ENCODE measurements around the gene IFITM5. TPM values are rescaled to one million over a fixed set of nuclear protein-coding genes. Genes with fewer than 3 reads are reported as not detected.
"Not testable (repeated sequence)": the region's sequence is repeated elsewhere in the genome, so short reads cannot be mapped to it uniquely, and the experiment has no call there.

Gene IFITM5
- total RNA-seq, 1 donor from 2014 or later: not detected

DNA sequence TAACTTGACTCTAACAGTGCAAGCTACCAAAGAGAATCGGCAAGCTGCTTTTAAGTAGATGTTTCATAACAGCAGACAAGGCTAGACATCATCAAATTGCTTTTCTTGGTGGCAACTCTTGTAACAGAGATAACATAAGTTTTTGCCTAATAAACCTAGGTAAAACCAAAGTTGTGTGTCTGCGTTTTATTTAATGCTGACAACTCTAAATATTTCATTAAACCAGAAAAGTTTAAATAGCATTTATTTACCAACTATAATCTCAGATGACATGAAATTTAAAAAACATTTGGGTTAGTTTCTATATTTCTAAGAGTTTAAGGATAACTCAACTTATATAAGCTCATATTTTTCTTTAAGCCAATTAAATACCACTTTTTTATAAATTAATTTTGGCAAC is 40.6 kb upstream of the IFITM5 start:
- H3K4me1 ChIP-seq: peaks cover 22% of the 10 kb centered on the region
- DNase-seq (no peak), ATAC-seq (no peak)
- no peaks in the 10 kb centered on the region for H3K27me3 ChIP-seq
- no peaks in the 10 kb centered on the region for H3K36me3 ChIP-seq
- TF ChIP-seq, protein P1, sequence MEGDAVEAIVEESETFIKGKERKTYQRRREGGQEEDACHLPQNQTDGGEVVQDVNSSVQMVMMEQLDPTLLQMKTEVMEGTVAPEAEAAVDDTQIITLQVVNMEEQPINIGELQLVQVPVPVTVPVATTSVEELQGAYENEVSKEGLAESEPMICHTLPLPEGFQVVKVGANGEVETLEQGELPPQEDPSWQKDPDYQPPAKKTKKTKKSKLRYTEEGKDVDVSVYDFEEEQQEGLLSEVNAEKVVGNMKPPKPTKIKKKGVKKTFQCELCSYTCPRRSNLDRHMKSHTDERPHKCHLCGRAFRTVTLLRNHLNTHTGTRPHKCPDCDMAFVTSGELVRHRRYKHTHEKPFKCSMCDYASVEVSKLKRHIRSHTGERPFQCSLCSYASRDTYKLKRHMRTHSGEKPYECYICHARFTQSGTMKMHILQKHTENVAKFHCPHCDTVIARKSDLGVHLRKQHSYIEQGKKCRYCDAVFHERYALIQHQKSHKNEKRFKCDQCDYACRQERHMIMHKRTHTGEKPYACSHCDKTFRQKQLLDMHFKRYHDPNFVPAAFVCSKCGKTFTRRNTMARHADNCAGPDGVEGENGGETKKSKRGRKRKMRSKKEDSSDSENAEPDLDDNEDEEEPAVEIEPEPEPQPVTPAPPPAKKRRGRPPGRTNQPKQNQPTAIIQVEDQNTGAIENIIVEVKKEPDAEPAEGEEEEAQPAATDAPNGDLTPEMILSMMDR (IDR thresholded peaks at IDR 0.05): no peak
- intact Hi-C loops (cut with DNase I): no loop called here
- H3K27ac ChIP-seq: no peak overlapping the region
- no peak overlapping the region for H3K4me3 ChIP-seq
- H3K9me3 ChIP-seq: no peaks in the 10 kb centered on the region

DNA sequence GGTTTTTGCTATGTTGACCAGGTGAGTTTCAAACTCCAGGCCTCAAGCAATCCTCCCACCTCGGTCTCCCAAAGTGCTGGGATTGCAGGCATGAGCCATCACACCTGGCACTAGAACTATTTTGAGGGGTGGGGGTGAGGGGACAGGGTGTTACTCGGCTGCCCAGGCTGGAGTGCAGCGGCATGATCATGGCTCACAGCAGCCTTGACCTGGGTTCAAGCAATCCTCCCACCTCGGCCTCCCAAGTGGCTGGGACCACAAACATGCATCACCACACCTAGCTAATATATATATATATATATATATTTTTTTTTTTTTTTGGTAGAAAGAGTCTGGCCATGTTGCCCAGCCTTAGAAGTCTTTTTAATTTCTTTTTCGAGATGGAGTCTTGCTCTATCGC is 38.4 kb upstream of the IFITM5 start:
- Histone ChIP-seq H3K27ac (no peak overlapping the region), H3K27me3 (no peaks in the 10 kb centered on the region), H3K36me3 (no peaks in the 10 kb centered on the region), H3K4me3 (no peak overlapping the region), H3K9me3 (no peaks in the 10 kb centered on the region), H3K4me1 (peaks cover 22% of the 10 kb centered on the region)
- TF ChIP-seq, protein P1 (IDR thresholded peaks at IDR 0.05): no peak
- DNase-seq (no peak), ATAC-seq (no peak)
- intact Hi-C loops (cut with DNase I): no loop called here

DNA sequence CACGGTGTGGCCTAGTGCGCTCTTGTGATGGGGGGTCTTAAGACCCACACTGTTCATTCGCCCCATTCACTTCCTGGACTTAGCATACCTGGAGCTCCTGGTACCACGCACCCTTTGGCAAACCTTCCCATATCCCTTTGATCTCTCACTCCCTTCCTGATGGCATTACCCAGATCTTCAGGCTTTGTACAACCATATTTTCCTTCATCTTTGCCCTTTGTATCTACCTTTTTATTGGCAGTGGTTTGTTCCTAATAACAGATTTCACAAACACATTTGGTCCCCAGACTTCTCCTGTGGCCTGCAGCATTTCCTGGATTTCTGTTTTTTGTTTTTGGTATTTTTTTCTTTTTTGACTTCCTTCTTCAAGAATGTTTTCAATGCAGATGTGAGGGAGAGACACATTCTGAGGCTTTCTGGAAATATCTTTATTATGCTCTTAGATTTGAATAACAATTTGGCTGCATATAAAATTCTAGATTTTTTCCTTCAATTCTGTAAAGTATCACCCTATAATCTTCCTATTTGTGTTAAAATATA is 37.4 kb upstream of the IFITM5 start:
- DNase-seq (no peak), ATAC-seq (no peak)
- Histone ChIP-seq H3K36me3 (no peaks in the 10 kb centered on the region), H3K4me1 (peaks cover 16% of the 10 kb centered on the region), H3K9me3 (no peaks in the 10 kb centered on the region), H3K27me3 (no peaks in the 10 kb centered on the region), H3K27ac (peak overlapping the region; percentile 73), H3K4me3 (no peak overlapping the region)
- TF ChIP-seq, protein P1 (IDR thresholded peaks at IDR 0.05): no peak
- intact Hi-C loops (cut with DNase I): no loop called here

DNA sequence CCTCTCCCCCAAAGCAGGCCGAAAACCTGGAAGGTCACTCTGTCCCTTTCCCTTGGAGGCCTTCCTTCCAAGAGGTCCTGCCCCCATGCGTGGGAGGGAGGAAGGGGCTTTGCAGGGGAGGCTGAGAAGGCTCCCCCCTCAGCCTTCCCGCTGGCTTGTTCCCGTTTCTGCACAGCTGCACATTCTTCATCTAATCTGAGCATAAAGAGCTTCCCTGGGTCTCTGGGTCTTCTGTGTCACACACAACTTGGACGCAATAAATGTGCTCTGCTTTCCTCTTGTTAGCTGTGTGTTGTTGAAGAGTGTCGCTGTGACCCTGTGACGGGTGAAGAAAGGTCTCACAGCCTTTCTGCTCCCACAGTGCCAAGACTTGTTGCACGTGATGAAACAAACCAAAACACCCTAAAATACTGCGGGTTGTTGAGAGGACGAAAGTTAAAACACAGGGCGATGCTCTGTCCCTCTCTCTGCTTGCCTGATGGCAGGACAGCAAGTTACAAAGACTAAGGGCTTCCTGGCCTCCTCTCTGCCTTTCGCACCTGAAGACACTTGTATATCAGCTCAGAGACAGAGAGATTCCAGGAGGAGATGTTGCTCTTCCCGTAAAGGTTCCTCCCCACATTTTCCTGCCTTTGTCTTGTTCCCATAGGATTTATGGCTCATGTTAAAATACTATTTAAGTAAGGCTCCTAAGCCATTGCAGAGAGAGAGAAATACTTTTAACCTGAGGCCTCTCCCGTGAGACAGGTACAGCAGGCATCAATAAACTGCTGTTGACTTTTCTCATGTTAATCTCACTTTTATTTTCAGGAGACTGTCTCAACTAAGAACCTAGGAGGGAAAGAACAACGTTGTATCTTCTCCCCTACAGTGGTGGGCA is 36.7 kb upstream of the IFITM5 start:
- TF ChIP-seq, protein P1 (IDR thresholded peaks at IDR 0.05): no peak
- ATAC-seq (peak; percentile 45), DNase-seq (no peak)
- no peaks in the 10 kb centered on the region for H3K36me3 ChIP-seq
- H3K4me3 ChIP-seq: no peak overlapping the region
- no peaks in the 10 kb centered on the region for H3K27me3 ChIP-seq
- H3K4me1 ChIP-seq: peaks cover 16% of the 10 kb centered on the region
- intact Hi-C loops (cut with DNase I): no loop called here
- H3K27ac ChIP-seq: peak overlapping the region; percentile 73
- no peaks in the 10 kb centered on the region for H3K9me3 ChIP-seq

DNA sequence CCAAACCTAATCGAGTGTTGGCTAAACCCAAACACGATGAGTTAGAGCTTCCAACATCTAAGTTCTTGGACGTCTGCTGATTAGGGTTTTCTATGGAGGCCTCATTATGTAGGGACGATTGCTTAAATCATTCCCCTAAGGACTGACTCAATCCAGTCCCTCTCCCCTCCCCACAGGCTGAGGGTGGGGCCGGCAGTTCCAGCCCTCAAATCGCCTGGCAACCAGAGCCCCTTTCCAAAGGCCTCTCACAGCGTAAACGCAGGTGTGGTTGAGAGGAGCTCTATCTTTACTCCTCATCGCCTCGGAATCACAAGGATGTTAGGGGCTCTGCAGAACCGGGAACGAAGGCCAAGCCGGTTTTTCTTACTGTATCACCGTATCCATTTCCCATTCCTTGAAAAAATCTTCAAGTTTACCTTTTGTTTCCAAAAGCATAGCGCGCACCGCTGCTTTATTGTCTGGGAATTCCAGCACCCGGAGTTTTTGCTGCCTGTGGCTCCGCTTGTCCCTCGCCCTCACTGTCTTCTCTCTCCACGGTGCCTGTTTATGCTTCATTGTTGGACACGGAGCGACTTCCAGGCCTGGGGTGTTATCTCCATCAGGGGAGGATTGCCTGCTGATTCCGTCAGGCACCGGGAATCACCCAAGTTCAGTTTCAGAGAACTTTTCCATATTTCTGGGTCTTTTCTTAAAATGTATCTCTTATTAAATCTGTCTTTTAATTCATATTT is 35.1 kb upstream of the IFITM5 start:
- ATAC-seq: peak; percentile 31
- no peak overlapping the region for H3K27ac ChIP-seq
- no peak for DNase-seq

DNA sequence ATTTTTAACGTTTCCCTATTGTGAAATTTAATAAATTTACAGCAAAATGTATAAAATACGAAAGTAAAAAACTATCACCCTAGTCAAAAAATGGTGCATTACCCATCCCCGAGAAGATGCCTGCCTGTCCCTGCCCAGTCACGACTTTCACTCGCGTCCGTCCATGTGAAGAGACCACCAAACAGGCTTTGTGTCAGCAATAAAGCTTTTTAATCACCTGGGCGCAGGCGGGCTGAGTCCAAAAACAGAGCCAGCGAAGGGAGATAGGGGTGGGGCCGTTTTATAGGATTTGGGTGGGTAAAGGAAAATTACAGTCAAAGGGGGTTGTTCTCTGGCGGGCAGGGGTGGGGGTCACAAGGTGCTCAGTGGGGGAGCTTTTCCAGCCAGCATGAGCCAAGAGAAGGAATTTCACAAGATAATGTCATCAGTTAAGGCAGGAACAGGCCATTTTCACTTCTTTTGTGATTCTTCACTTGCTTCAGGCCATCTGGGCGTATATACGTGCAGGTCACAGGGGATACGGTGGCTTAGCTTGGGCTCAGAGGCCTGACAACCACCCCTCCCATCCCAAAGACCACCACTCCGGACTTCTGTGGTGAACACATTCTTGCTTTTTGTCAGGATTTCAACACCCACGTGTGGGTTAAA is 34.4 kb upstream of the IFITM5 start:
- intact Hi-C loops (cut with DNase I); H3K27ac ChIP-seq: not testable (repeated sequence)

More for the DNA sequence above, 35.1 kb upstream of the IFITM5 start:
- peaks cover 16% of the 10 kb centered on the region for H3K4me1 ChIP-seq
- intact Hi-C loops (cut with DNase I): no loop called here
- H3K36me3 ChIP-seq: no peaks in the 10 kb centered on the region
- TF ChIP-seq, protein P1 (IDR thresholded peaks at IDR 0.05): no peak
- no peaks in the 10 kb centered on the region for H3K9me3 ChIP-seq
- H3K4me3 ChIP-seq: no peak overlapping the region
- H3K27me3 ChIP-seq: no peaks in the 10 kb centered on the region

More for the DNA sequence above, 34.4 kb upstream of the IFITM5 start:
- H3K9me3 ChIP-seq, ATAC-seq, H3K4me3 ChIP-seq, H3K36me3 ChIP-seq, DNase-seq, H3K27me3 ChIP-seq: not testable (repeated sequence)
- peaks cover 16% of the 10 kb centered on the region for H3K4me1 ChIP-seq
